ENCODE results near the gene B3GNT9.

Gene B3GNT9, protein sequence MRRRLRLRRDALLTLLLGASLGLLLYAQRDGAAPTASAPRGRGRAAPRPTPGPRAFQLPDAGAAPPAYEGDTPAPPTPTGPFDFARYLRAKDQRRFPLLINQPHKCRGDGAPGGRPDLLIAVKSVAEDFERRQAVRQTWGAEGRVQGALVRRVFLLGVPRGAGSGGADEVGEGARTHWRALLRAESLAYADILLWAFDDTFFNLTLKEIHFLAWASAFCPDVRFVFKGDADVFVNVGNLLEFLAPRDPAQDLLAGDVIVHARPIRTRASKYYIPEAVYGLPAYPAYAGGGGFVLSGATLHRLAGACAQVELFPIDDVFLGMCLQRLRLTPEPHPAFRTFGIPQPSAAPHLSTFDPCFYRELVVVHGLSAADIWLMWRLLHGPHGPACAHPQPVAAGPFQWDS

DNA sequence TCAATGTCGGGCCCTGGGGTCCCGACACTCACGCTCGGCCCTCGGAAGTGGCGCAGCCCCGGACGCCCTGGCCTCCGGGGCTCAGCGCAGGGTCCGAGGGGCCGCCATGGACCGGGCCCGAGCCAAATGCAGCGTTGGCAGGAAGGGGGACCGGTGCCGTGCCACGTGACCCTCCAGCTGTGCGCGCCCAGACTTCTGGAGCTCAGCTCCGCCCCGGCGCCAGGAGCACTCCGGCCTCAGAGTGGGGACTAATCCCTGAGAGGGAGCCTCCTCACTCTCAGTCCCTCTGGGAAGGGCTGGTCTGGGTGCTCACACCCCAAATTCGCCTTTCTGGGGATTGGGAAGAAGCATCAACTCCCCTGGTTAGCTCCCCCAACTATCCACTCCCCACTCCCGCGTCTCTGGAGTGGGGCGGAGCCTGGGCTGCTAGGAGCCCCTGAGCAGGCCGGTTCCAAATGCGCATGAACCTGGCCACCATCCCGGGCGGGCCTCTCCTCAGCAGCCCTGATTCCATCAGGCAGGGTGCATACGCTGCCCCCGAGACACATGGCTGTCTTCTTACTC is at the start of gene B3GNT9:
Gene B3GNT9 (minus strand): TSS at position 166 of the 564 bp plus-strand sequence. CDS start 513 bp downstream, outside the sequence.
- DNase-seq (ENCODE audit: low read depth) = peak; percentile 81

DNA sequence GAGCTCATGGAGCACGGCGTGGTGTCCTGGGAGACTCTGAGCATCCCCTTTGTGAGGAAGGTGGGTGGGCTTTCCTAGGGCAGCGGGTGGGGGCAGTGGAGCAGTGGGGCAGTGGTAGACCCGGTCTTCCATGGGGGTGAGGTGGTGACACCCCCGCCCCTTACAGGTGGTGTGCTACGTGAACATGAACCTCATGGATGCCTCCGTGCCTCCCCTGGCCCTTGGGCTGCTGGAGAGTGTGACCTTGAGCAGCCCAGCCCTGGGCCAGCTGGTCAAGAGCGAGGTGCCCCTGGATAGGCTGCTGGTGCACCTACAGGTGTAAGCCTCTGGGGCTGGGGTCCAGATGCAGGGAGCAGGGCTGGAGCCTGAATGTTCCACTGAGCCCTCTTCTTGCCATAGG is 49.7 kb upstream of the B3GNT9 start:
- DNase-seq (ENCODE audit: low read depth) = no peak

DNA sequence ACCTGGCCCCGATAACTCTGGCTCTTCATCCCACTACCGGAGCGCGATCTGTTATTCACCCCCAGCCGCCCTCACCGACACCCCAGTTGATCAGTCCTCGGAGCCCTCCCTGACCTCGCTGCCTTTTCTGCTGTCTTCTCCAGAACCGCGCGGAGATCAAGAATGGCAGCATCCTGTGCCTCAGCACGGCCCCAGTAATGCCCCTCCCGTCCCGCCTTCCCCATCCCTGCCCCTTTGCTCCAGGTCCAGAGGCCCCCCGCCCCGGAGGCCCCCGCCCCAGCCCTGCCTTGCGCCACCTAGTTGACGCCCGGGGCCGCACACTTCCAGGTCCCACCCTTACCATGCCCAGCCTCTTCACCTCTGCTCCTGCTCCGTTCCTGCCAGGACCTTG is 49.0 kb upstream of the B3GNT9 start:
- no peak for DNase-seq (ENCODE audit: low read depth)

DNA sequence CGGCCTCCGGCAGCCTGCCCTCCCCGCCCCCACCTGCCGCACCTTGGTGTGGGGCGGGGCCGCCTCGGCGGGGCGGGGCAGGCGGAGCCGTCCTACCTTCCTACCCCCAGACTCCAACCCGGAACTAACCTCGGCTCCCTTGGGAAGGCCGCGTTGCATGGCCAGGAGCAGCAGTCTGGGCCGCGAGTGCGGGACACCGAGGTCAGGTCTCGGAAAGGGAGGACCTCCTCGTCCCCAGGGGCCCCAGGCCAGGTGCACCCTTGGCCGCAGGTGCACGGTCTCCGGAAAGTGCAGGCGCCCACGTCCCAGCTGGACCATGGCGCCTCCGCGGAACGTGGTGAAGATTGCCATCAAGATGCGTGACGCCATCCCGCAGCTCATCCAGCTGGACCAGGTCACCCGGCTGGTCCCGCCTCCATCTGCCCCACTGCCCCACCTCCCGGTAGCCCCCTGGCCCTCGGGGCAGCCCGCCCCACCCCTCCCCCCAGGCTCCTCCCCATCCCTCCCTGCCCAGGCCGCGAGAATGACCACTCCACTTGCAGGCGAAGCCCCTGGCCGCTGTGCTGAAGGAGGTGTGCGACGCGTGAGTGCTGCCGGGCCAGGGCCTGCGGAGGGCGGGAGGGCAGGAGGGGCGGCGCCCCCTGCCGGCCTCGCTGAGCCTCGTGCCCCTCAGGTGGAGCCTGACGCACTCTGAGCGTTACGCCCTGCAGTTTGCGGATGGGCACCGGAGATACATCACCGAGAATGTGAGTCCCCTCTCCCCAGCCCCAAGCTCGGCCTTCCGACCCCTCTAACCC is 48.4 kb upstream of the B3GNT9 start, which contains the start of gene ELMO3:
Gene ELMO3 (plus strand): TSS at position 121 of the 797 bp plus-strand sequence. CDS start 196 bp downstream, at position 317.
- no peak for DNase-seq (ENCODE audit: low read depth)

DNA sequence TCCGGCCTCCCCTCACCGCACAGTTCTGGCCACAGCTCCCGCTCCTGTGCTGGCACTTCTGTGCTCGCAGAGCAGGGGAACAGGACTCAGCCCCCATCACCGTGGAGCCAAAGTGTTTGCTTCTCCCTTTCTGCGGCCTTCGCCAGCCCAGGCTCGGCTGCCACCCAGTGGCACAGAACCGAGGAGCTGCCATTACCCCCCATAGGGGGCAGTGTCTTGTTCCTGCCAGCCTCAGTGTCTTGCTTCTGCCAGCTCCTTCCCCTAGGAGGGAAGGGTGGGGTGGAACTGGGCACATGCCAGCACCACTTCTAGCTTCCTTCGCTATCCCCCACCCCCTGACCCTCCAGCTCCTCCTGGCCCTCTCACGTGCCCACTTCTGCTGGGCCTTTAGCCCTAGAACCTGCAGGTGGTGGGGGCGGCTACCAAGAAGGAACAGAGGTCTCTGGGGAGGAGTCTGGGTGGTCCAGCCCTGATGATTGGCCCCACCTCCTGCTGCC is 47.5 kb upstream of the B3GNT9 start:
- peak; percentile 21 for DNase-seq (ENCODE audit: low read depth)

DNA sequence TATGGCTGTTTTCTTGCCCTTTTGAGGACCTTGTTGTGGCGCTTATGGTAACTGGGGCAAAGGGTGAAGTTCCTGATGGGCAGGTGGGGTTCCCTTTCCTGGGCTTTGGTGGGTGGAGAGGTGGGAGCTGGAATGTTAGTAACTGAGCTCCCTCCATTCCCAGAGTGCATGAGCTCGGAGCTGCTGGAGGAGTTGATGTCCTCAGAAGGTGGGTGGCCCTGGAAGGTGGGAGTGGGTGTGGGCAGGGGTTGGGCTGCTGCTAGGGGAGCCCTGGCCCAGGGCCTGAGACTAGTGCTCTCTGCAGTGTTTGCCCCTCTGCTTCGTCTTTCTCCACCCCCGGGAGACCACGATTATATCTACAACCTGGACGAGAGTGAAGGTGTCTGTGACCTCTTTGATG is 46.9 kb upstream of the B3GNT9 start:
- DNase-seq (ENCODE audit: low read depth) = no peak

DNA sequence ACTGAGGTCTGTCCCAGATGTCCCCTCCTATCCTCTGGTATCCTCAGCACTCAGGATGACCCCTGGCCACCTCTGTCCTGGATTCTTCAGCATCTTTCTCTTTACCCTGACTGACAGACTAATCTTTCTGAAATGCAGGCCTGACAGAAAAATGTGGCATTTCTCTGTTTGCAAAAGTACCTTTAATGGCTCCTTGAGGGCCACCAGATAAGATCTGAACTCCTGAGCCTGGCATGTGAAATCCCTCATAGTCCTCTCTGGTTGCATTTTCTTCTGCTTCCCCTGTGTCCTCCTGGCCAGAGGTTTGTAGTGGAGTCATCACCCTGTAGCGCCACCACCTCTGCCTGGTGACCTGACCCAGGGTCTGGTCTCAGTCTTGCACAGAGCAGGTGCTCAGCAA is 46.1 kb upstream of the B3GNT9 start:
- DNase-seq (ENCODE audit: low read depth) = no peak

DNA sequence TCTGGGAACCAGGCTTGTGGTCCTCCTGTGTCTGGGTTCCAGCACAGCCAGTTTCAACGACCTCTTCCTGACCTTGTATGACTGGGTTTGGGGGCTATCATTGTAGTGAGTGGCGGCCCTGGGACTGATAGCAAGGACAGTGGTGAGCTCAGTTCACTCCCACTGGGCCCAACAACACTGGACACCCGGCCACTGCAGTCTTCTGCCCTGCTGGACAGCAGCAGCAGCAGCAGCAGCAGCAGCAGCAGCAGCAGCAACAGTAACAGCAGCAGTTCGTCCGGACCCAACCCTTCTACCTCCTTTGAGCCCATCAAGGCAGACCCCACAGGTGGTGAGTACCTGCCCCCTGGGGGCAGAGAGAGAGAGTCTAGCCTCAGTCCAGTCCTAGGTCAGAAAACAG is 44.9 kb upstream of the B3GNT9 start:
- DNase-seq (ENCODE audit: low read depth) = no peak

DNA sequence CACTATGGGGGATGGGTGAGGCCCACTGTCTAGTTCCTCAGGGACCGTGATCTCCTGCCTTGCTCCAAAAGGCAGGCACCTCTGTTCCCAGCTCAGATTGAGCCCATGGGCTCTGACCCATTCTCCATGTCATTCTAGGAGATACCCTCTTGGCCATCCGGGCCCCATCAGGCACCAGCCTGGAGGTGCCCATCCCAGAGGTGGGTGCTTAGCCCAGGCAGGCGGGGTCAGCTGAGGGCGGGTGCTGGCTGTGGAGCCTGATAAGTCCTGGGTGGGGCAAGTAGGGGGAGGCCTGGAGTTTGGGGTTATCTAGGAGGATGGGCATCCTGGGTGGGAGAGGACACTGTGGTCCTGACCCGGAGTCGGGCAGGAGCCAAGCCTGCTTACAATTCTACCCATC is 43.5 kb upstream of the B3GNT9 start:
- DNase-seq (ENCODE audit: low read depth) = no peak

DNA sequence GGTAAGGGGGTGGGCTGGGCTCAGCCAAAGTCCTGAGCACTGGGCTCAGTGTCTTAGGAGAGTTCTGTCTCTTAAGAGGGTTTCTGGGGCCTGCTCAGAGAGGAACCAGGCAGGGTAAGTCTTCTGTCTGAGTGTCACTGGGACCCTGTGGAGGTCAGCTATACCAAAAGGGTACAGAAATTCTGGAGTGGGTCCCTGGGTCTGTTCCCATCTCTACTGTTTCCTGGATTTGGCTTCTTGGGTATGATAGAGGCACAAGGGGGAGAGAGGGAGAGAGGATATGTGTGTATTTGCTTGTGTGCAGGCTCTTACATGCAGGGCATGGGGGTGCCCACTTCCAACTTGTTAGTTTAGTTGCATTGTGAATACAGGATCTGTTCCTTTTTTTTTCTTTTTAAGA is 42.7 kb upstream of the B3GNT9 start:
- DNase-seq (ENCODE audit: low read depth) = no peak

DNA sequence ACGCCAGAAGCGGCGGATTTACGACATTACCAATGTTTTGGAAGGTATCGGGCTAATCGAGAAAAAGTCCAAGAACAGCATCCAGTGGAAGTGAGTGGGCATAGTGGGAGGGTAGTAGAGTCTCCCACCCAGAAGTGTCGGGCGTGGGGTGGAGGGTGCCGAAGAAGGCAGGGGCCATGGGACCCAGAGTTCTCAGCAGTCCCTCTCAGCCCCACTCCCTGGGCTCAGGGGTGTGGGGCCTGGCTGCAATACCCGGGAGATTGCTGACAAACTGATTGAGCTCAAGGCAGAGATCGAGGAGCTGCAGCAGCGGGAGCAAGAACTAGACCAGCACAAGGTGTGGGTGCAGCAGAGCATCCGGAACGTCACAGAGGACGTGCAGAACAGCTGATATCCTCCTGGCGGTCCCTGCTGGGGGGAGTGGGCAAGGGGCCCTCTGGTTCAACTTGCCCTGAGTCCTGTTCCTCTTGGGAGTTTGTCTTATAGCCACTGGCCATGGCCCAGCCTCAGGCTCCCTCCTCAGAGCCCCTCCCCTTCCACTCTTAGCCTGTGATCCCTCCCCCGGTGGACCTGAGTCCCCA is 42.1 kb upstream of the B3GNT9 start:
- no peak for DNase-seq (ENCODE audit: low read depth)

DNA sequence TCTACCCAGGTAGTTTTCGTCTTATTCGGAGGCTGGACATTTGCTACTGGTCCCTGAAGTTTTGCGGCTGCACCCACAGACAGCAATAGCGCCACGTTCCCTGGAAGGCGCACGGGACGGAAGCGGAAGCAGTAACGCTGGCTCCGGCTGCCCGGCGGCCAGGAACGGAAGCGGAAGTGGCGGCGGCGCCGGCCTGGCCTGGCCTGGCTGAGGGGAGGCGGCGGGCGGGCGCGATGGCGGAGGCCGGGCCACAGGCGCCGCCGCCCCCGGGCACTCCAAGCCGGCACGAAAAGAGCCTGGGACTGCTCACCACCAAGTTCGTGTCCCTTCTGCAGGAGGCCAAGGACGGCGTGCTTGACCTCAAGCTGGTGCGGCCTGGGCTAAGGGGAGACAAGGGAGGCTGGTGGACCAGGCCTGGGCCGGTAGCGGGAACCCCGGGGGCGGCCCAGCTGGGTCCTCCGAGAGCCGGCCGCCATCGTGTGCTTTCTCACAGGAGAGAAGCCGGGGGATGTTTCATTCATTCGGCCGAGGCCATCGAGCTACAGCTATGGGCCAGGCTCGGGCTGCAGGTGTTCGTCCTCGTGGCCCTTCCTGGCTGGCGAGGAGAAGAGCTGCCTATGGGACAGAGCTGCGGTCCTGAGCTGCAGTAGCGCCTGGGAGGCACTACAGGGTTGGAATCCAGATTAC is 41.3 kb upstream of the B3GNT9 start, which contains the start of gene E2F4:
Gene E2F4 (plus strand): TSS at position 161 of the 687 bp plus-strand sequence. CDS start 73 bp downstream, at position 234.
- peak; percentile 94 for DNase-seq (ENCODE audit: low read depth)

DNA sequence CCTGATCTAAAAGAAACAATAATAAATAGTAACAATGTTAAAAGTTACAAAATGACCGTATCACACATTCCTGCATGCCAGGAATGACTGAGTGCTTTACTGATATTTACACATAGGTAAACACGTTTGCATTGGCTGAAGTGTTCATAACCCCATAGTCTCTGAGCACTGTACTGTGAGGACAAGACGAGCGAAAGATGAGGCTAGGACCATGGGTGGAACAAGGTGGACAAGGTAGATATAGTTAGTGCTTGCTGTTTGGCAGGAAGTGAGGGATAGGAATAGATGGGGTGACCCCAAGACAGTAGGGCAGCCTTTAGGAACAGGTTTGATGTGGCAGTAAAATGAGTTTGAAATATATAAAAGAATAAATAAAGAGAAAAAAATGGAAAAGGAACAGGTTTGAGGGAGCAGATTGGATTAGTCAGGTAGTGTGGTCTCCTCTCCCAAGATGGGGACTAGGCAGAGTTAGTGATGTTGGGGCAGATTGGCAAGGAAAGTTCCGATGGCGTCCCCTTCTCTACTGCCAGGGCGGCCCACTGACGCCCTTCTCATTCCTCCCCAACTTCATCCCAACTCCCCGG is 40.7 kb upstream of the B3GNT9 start:
- no peak for DNase-seq (ENCODE audit: low read depth)

DNA sequence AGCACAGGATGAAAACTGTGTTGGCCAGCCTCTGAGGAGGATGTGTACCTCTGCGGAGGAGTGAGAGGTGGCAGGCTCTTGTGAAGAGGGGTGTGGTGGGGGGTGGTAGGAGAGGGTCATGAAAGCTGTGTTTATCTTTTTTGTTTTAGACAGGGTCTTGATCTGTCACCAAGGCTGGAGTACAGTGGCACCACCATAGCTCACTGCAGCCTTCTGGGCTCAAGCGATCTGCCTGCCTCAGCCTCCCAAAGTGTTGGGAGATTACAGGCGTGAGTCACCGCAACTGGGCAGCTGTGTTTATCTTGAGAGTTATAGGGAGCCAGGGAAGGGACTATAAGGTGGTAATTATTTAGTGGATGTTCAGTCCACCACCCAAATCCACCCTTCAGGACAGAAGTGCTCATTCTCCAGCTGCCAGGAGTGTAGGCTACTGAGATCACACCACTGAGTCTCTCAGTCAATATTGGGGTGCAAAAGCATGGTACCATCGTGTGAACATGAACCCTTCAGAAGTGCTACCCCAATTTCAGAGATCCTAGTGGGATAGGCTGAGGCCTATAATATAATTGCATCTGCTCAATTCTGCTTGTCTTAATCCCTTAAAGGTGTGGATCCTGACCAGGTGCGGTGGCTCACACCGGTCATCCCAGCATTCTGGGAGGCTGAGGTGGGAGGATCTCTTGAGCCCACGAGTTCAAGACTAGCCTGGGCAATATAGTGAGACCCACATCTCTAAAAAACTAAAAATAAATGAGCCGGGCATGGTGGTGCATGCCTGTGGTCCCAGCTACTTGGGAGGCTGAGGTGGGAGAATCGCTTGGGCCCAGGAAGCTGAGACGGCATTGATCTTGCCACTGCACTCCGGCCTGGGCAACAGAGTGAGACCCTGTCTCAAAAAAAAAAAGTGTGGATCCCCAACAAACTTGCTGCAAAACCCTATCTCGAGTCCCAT is 39.9 kb upstream of the B3GNT9 start:
- DNase-seq (ENCODE audit: low read depth) = peak; percentile 62

DNA sequence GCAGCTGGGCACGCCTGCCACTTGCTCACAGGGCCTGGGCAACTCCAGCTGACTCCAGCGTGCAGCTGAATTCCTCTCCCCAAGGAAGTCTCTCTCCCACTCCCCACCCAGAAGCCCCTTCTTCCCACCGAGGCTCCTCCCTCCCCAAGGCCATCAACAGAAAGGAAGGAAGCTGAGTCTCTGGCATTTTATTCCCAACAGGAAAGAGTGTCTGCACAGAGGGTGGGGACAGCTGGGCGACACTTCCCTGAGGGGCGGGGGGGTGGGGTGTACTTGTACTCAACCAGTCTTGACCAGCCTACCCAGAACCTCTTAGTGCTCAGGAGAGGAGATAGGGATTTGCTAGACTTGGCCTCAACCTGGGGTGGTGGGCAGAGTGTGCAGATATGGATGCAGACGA is 39.2 kb upstream of the B3GNT9 start, which contains the start of gene EXOC3L1:
Gene EXOC3L1 (minus strand): TSS at position 96 of the 400 bp plus-strand sequence. CDS start 460 bp downstream, outside the sequence.
- DNase-seq (ENCODE audit: low read depth) = no peak

DNA sequence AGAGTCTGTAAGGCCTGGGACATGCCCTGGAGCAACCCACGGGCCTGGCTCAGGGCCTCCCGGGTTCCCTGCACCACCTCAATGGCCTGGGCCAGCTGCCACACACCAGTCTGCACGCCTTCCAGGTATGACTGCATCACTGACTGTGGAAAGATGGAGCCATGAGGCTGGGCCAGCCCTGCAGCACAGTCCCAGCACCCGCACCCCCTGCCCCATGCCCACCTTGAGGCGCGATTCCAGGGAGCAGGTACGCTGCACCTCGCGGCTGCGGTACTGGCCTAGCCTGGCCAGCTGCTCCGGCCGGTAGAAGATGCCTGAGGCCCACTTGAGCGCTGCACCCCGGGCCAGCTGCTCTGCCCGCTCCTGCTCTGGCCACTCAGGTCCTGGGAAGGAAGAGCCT is 38.0 kb upstream of the B3GNT9 start:
- no peak for DNase-seq (ENCODE audit: low read depth)

DNA sequence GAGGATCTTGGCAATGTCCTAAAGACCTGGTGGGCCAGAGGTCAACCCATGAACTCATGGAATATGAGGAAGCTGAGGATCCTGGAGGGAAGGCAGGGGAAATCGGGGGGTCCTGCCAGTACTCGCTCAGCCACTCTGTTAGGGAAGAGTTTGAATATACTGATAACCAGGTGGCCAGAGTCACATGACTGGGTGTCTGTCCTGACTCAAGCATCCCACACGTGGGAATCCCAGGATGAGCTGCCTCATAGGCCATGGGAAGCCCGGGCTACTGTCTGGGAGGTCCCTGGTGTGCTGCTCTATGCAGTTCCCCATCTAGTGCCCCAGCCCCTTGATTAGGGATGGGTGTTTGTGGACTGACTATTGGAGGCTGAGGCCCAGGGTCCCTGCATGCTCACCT is 37.5 kb upstream of the B3GNT9 start:
- DNase-seq (ENCODE audit: low read depth) = no peak

DNA sequence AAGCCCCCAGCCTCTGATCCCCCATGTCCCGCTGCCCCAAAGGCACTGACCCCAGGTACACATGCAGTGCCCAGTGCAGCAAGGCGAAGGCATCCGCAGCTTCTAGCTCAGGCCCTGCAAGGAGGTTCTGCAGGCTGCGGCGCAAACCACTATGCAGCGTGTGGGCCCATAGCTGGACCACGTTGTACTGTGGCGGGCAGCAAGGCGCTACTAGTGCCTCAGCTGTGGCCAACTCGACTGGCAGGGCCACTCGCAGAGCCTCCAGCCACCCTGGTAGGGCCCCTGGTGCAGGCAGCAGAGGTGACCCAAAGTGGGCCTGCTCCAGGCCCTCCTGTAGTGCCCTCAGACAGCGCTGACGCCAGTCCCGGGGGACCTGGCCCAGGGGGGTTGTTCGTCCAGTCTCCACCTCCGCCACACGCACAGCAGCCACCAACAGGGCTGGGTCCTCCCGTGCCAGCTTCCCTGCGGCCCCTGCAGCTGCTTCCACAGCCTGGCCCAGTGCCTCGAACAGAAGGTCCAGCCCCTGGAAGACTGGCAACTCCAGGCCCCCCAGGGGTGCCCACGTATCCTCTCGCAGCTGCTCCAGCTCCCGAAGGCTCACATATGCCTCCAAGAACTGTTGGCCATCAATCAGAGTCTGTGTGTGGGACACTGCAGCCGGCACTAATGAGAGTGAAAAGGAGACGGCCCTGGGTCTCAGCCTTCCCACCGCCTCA is 36.5 kb upstream of the B3GNT9 start:
- DNase-seq (ENCODE audit: low read depth) = no peak

DNA sequence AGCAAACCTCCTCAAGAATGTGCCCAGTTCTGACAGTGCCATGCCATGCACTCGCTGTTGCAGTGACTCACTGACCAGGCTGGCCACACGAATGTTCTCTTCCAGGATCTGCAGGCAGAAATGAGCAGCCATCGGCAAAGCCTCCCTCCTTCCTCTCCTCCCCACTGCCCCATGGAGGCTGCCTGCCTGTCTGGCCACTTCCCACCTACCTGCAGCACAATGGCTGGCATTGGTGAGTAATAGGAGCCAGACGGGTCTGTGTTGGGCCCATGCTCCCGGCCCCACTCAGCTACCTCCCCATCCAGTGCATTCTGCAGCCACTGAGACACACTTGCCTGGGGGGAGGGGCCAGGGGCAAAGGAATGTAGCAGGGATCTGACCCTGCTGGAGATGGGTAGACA is 35.8 kb upstream of the B3GNT9 start:
- no peak for DNase-seq (ENCODE audit: low read depth)
